HCT116 (cell line): ENCODE measurements around the gene HLA-DPB1. TPM values are rescaled to one million over a fixed set of nuclear protein-coding genes. Genes with fewer than 3 reads are reported as not detected.
A peak's percentile ranks its signal among the peaks of the same experiment; 100 is the strongest.

Source experiments
- ATAC-seq: fragments of 200-7000 bp; cut with Tn5 transposase; 2 replicates; pipeline ENCODE4 v1.9.1; 2020; ENCODE audit warnings: mild to moderate bottlenecking, moderate library complexity
- BruUV-seq: library from RNA; stranded (reverse); fragments of 400-500 nt; replicated peaks from 2 replicates; lab custom pipeline; 2021; lab: Mats Ljungman, UMichigan
- CTCF ChIA-PET: fragments of 300-600 bp; sonication (Branson Sonifier 250); formaldehyde crosslinking; loops from one replicate; lab custom pipeline; 2021; ENCODE audit warnings: antibody characterized with exemption; lab: Charles Lee
- POLR2A ChIA-PET: fragments of 300-600, 350-600 bp; sonication (Branson Sonifier 250); formaldehyde crosslinking; loops from one replicate; lab custom pipeline; 2021; ENCODE audit warnings: antibody characterized with exemption; lab: Charles Lee
- RAD21 ChIA-PET, 2 experiments: fragments of 300-600 bp; sonication (Branson Sonifier 250); formaldehyde crosslinking; loops; one replicate each; lab custom pipeline; 2023; ENCODE audit warnings: low total read pairs in 2 of 2; ENCODE audit not compliant: uncharacterized antibody in 2 of 2, unreplicated experiment in 2 of 2, low non-redundant PET in 1 of 2; lab: Charles Lee
- DNase-seq: peaks from one replicate; pipeline ENCODE4 v3.0.0-alpha.2; 2010; ENCODE audit warnings: low read depth, low spot score
- H2AFZ ChIP-seq: fragments of 200-600 bp; shearing (Covaris generic), sonication (generic); 2 replicates; pipeline ENCODE4 v1.6.1; 2017; ENCODE audit warnings: low read depth, mixed run types, mixed read lengths, antibody characterized with exemption, low read length; ENCODE audit not compliant: poor library complexity, severe bottlenecking
- H3K27ac ChIP-seq: 2 replicates; pipeline ENCODE4 v1.5.1; 2012; ENCODE audit warnings: low read depth, low read length
- H3K27me3 ChIP-seq: fragments of 200-600 bp; sonication (generic); 2 replicates; pipeline ENCODE4 v1.6.1; 2016; ENCODE audit warnings: mixed run types, low read length, mixed read lengths; ENCODE audit not compliant: insufficient read depth
- H3K36me3 ChIP-seq, 2 experiments: fragments of 200-500 bp in 1 of 2; fragments of 200-600 bp in 1 of 2; sonication (Bioruptor generic) in 1 of 2; sonication (generic) in 1 of 2; 2 replicates each; pipeline versions ENCODE4 v1.5.1 to v1.6.1; 2014 to 2016; ENCODE audit warnings: low read length in 2 of 2, inconsistent platforms in 1 of 2, mixed read lengths in 1 of 2, mixed run types in 1 of 2; ENCODE audit not compliant: insufficient read depth in 2 of 2, control insufficient read depth in 1 of 2
- H3K4me1 ChIP-seq, 2 experiments: fragments of 200-600 bp in 1 of 2; sonication (generic) in 1 of 2; 2 replicates each; pipeline versions ENCODE4 v1.5.1 to v1.6.1; 2012 to 2017; ENCODE audit warnings: low read length in 2 of 2, inconsistent platforms in 1 of 2, mild to moderate bottlenecking in 1 of 2, mixed read lengths in 1 of 2, mixed run types in 1 of 2, moderate library complexity in 1 of 2; ENCODE audit not compliant: insufficient read depth in 2 of 2, control insufficient read depth in 1 of 2
- H3K4me2 ChIP-seq: fragments of 200-600 bp; sonication (generic); 2 replicates; pipeline ENCODE4 v1.6.1; 2017; ENCODE audit warnings: mixed run types, low read length, mixed read lengths
- H3K4me3 ChIP-seq, 2 experiments: fragments of 200-600 bp in 1 of 2; sonication (generic) in 1 of 2; replicated peaks in 1 of 2; 2 replicates each; pipeline ENCODE4 v1.5.1; 2011 to 2016; ENCODE audit warnings: low read length in 2 of 2, control low read depth in 1 of 2, low read depth in 1 of 2, mild to moderate bottlenecking in 1 of 2, mixed read lengths in 1 of 2, mixed run types in 1 of 2
- H3K79me2 ChIP-seq: fragments of 200-600 bp; sonication (generic); 2 replicates; pipeline ENCODE4 v1.6.1; 2017; ENCODE audit warnings: mild to moderate bottlenecking, mixed run types, low read length, moderate library complexity, mixed read lengths; ENCODE audit not compliant: insufficient read depth
- H3K9ac ChIP-seq: fragments of 200-600 bp; sonication (generic); 2 replicates; pipeline ENCODE4 v1.6.1; 2016; ENCODE audit warnings: low read length, mixed read lengths
- H3K9me2 ChIP-seq: fragments of 200-600 bp; sonication (generic), shearing (Covaris generic); 2 replicates; pipeline ENCODE4 v1.6.1; 2017; ENCODE audit warnings: mixed run types, mild to moderate bottlenecking, moderate library complexity; ENCODE audit not compliant: insufficient read depth
- H3K9me3 ChIP-seq, 2 experiments: fragments of 200-500 bp in 1 of 2; fragments of 200-600 bp in 1 of 2; sonication (Bioruptor generic) in 1 of 2; sonication (generic) in 1 of 2; 2 replicates each; pipeline ENCODE4 v1.6.1; 2014 to 2017; ENCODE audit warnings: low read length in 2 of 2, mixed read lengths in 2 of 2, inconsistent platforms in 1 of 2, low read depth in 1 of 2, mild to moderate bottlenecking in 1 of 2, mixed run types in 1 of 2, moderate library complexity in 1 of 2; ENCODE audit not compliant: control insufficient read depth in 1 of 2, insufficient read depth in 1 of 2
- H4K20me1 ChIP-seq: fragments of 200-600 bp; sonication (generic), shearing (Covaris generic); 2 replicates; pipeline ENCODE4 v1.6.1; 2017; ENCODE audit warnings: mixed run types, mild to moderate bottlenecking, moderate library complexity; ENCODE audit not compliant: insufficient read depth
- CBX3 ChIP-seq: IDR thresholded peaks from 2 replicates; pipeline ENCODE4 v1.6.1; 2012; ENCODE audit warnings: low read depth
- CEBPB ChIP-seq: IDR thresholded peaks from 2 replicates; pipeline ENCODE4 v1.6.1; 2012; ENCODE audit warnings: low read depth
- ELF1 ChIP-seq: IDR thresholded peaks from 2 replicates; pipeline ENCODE4 v1.6.1; 2012; ENCODE audit warnings: low read depth, borderline replicate concordance
- EZH2phosphoT487 ChIP-seq: fragments of 200-600 bp; IDR thresholded peaks from 2 replicates; pipeline ENCODE4 v1.6.1; 2018; ENCODE audit warnings: antibody characterized with exemption, borderline replicate concordance
- RAD21 ChIP-seq: IDR thresholded peaks from 2 replicates; pipeline ENCODE4 v1.6.1; 2012; ENCODE audit warnings: low read depth, mild to moderate bottlenecking
- SIN3A ChIP-seq: IDR thresholded peaks from 2 replicates; pipeline ENCODE4 v1.6.1; 2012; ENCODE audit warnings: low read depth
- SP1 ChIP-seq: IDR thresholded peaks from 2 replicates; pipeline ENCODE4 v1.6.1; 2012; ENCODE audit warnings: low read depth
- SRF ChIP-seq: IDR thresholded peaks from 2 replicates; pipeline ENCODE4 v1.6.1; 2012; ENCODE audit warnings: low read depth
- TCF7L2 ChIP-seq: IDR thresholded peaks from 2 replicates; pipeline ENCODE4 v1.7.0; 2011; ENCODE audit warnings: borderline replicate concordance, inconsistent platforms; ENCODE audit not compliant: insufficient read depth, insufficient read length; ENCODE audit errors: extremely low read depth
- YY1 ChIP-seq: IDR thresholded peaks from 2 replicates; pipeline ENCODE4 v1.6.1; 2011; ENCODE audit warnings: low read length, low read depth, moderate library complexity, mild to moderate bottlenecking; ENCODE audit not compliant: insufficient replicate concordance; ENCODE audit errors: extremely low read depth
- intact Hi-C: fragments of 100-400 bp; cut with micrococcal nuclease; formaldehyde crosslinking; loops from 2 replicates; pipeline ENCODE4 v1.10.0; 2022
- total RNA-seq: library from RNA; stranded (reverse); gene quantifications from one replicate; pipeline ENCODE4 v1.2.1, GENCODE V29; 2021; ENCODE audit not compliant: unreplicated experiment
- TF ChIP-seq, protein P1 (sequence below), 3 experiments: fragments of 200-600 bp in 1 of 3; sonication (generic) in 1 of 3; IDR thresholded peaks in 2 of 3; conservative IDR thresholded peaks in 1 of 3; 2 replicates each; pipeline ENCODE4 v1.5.1; 2012 to 2017; ENCODE audit warnings: low read depth in 2 of 3, low read length in 2 of 3, antibody characterized with exemption in 1 of 3, borderline replicate concordance in 1 of 3, control low read depth in 1 of 3, mild to moderate bottlenecking in 1 of 3, mixed read lengths in 1 of 3, mixed run types in 1 of 3, moderate library complexity in 1 of 3; ENCODE audit not compliant: insufficient read depth in 1 of 3
- TF ChIP-seq, protein P2 (sequence below): IDR thresholded peaks from 2 replicates; pipeline ENCODE4 v1.6.1; 2012
- TF ChIP-seq, protein P3 (sequence below): IDR thresholded peaks from 2 replicates; pipeline ENCODE4 v1.6.1; 2012; ENCODE audit warnings: low read depth

The HLA-DPB1 gene
- total RNA-seq, 1 experiment from 2014 or later = 1.5 TPM

DNA sequence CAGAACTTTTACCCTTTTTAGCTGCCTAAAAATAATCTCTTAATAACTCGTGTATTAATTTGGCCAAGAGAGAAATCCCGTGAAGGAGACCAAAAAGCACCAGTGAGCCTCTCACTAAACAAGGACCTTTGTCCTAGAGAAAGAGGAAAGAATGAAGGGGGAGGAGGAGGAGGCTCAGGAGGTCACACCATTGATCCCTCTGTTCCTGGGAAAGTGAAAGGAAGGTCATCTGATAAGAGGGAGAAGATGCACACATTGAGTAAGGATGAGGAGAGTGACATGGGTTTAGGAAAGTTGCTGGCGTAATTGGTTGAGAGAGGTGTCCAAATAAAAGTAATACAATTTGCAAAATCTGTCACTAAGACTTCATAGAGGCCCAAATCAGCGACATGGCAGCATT is 49.2 kb downstream of the HLA-DPB1 start (continued):
- TF ChIP-seq, protein P1, sequence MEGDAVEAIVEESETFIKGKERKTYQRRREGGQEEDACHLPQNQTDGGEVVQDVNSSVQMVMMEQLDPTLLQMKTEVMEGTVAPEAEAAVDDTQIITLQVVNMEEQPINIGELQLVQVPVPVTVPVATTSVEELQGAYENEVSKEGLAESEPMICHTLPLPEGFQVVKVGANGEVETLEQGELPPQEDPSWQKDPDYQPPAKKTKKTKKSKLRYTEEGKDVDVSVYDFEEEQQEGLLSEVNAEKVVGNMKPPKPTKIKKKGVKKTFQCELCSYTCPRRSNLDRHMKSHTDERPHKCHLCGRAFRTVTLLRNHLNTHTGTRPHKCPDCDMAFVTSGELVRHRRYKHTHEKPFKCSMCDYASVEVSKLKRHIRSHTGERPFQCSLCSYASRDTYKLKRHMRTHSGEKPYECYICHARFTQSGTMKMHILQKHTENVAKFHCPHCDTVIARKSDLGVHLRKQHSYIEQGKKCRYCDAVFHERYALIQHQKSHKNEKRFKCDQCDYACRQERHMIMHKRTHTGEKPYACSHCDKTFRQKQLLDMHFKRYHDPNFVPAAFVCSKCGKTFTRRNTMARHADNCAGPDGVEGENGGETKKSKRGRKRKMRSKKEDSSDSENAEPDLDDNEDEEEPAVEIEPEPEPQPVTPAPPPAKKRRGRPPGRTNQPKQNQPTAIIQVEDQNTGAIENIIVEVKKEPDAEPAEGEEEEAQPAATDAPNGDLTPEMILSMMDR (IDR thresholded peaks at IDR 0.05 in 2 of 3, conservative IDR thresholded peaks at IDR 0.05 in 1 of 3; ENCODE audit: borderline replicate concordance in 1 of 3, insufficient read depth in 1 of 3, low read depth in 2 of 3, low read length in 2 of 3) = no peak
- TF ChIP-seq, protein P2, sequence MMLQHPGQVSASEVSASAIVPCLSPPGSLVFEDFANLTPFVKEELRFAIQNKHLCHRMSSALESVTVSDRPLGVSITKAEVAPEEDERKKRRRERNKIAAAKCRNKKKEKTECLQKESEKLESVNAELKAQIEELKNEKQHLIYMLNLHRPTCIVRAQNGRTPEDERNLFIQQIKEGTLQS = no peak
- TF ChIP-seq YY1 (no peak), SP1 (no peak)

DNA sequence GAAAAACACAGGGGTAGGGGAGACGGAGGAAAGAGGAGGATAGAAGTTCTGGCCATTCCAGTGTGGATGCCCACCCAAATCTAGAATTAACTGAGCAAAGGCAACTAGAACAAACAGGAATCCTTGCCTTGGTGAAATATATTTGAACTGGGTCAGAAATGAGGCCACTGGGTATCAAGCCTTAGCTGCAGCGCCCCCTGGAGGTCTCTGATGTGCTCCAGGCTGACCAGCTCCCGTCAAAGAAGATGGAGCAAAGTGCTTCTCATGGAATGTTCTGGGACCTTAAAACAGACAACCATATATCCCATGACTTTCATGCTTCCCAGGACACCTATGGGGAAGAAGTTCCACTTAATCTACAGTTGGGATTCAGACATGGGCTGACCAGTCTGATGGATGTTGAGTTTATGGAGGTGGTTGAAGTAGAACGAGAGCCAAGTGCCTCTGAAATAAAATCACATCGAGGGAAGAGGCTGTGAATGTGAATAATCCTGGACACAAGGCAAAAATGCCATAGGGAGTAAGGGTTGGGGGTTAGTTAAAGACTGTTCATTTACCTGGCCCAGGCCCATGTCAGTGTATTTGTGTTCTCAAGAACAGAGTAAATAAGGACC is 50.4 kb downstream of the HLA-DPB1 start:
- TF ChIP-seq TCF7L2 (no peak), CEBPB (no peak), EZH2phosphoT487 (no peak), ELF1 (no peak), RAD21 (peak; percentile 36), CBX3 (peak; percentile 45; the same call in 1 of the 2 replicates), SRF (no peak), SIN3A (no peak)
- TF ChIP-seq, protein P2 = no peak
- TF ChIP-seq, protein P3, sequence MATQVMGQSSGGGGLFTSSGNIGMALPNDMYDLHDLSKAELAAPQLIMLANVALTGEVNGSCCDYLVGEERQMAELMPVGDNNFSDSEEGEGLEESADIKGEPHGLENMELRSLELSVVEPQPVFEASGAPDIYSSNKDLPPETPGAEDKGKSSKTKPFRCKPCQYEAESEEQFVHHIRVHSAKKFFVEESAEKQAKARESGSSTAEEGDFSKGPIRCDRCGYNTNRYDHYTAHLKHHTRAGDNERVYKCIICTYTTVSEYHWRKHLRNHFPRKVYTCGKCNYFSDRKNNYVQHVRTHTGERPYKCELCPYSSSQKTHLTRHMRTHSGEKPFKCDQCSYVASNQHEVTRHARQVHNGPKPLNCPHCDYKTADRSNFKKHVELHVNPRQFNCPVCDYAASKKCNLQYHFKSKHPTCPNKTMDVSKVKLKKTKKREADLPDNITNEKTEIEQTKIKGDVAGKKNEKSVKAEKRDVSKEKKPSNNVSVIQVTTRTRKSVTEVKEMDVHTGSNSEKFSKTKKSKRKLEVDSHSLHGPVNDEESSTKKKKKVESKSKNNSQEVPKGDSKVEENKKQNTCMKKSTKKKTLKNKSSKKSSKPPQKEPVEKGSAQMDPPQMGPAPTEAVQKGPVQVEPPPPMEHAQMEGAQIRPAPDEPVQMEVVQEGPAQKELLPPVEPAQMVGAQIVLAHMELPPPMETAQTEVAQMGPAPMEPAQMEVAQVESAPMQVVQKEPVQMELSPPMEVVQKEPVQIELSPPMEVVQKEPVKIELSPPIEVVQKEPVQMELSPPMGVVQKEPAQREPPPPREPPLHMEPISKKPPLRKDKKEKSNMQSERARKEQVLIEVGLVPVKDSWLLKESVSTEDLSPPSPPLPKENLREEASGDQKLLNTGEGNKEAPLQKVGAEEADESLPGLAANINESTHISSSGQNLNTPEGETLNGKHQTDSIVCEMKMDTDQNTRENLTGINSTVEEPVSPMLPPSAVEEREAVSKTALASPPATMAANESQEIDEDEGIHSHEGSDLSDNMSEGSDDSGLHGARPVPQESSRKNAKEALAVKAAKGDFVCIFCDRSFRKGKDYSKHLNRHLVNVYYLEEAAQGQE = no peak
- TF ChIP-seq, protein P1 (IDR thresholded peaks at IDR 0.05 in 2 of 3, conservative IDR thresholded peaks at IDR 0.05 in 1 of 3; ENCODE audit: borderline replicate concordance in 1 of 3, insufficient read depth in 1 of 3, low read depth in 2 of 3, low read length in 2 of 3) = peak; percentile 50 to 86 (median 85); a peak in 5 of 6 replicates
- POLR2A ChIA-PET = interaction anchor here (0.6 to 1.4 kb wide), 2 partner anchors 10 to 122 kb away, joined by 3 read pairs; no protein-coding TSS in a partner anchor
- CTCF ChIA-PET = interaction anchor here (0.7 to 3.9 kb wide), 18 partner anchors 9 to 265 kb away, joined by 3 to 49 read pairs (median 5); partner anchors contain the start of gene ZBTB22
- no peak overlapping the region for H2AFZ ChIP-seq
- no peak overlapping the region for H3K27ac ChIP-seq
- H3K9ac ChIP-seq = no peak overlapping the region
- RAD21 ChIA-PET = no interaction called here
- intact Hi-C loops = no loop called here
- H3K36me3 ChIP-seq = no peaks in the 10 kb centered on the region
- BruUV-seq = no TSS peak
- H3K9me3 ChIP-seq = no peaks in the 10 kb centered on the region
- peaks cover 0 to 8% of the 10 kb centered on the region in 2 experiments; a peak in 1 of 4 replicates for H3K4me1 ChIP-seq
- DNase-seq = peak; percentile 35
- H4K20me1 ChIP-seq = no peaks in the 10 kb centered on the region
- ATAC-seq = peak; percentile 65
- H3K9me2 ChIP-seq = no peaks in the 10 kb centered on the region
- H3K4me3 ChIP-seq = no peak overlapping the region
- H3K4me2 ChIP-seq = no peak overlapping the region
- no peaks in the 10 kb centered on the region for H3K27me3 ChIP-seq
- no peaks in the 10 kb centered on the region for H3K79me2 ChIP-seq
